Panc1 (cell line): ENCODE data around the gene CDCP1. TPM values are rescaled to one million over a fixed set of nuclear protein-coding genes. Genes with fewer than 3 reads are reported as not detected.

Experiments
- ATAC-seq: fragments of 200-7000 bp; cut with Tn5 transposase; 2 replicates; pipeline ENCODE4 v1.9.1; 2020; ENCODE audit warnings: mild to moderate bottlenecking, moderate library complexity
- BruUV-seq: library from RNA; stranded (reverse); fragments of 400-500 nt; replicated peaks from 2 replicates; lab custom pipeline; 2021; lab: Mats Ljungman, UMichigan
- CTCF ChIA-PET: fragments of 300-600 bp; sonication (Branson Sonifier 250); formaldehyde crosslinking; loops from one replicate; lab custom pipeline; 2022; ENCODE audit warnings: antibody characterized with exemption; lab: Charles Lee
- POLR2A ChIA-PET: fragments of 300-600 bp; sonication (Branson Sonifier 250); formaldehyde crosslinking; loops from one replicate; lab custom pipeline; 2022; ENCODE audit warnings: antibody characterized with exemption; lab: Charles Lee
- DNase-seq: peaks from one replicate; pipeline ENCODE4 v3.0.0-alpha.2; 2010; ENCODE audit warnings: low read depth, low spot score
- H3K27ac ChIP-seq: 2 replicates; pipeline ENCODE4 v1.5.1; 2011; ENCODE audit warnings: mild to moderate bottlenecking, low read length, inconsistent platforms
- H3K27me3 ChIP-seq: fragments of 200-500 bp; sonication (Bioruptor generic); 2 replicates; pipeline ENCODE4 v1.6.0; 2014; ENCODE audit warnings: low read length, inconsistent platforms; ENCODE audit not compliant: control insufficient read depth, insufficient read depth
- H3K36me3 ChIP-seq: fragments of 200-500 bp; sonication (Bioruptor generic); 2 replicates; pipeline ENCODE4 v1.5.1; 2014; ENCODE audit warnings: inconsistent platforms, mild to moderate bottlenecking, low read length, moderate library complexity; ENCODE audit not compliant: control insufficient read depth, insufficient read depth
- H3K4me1 ChIP-seq: 2 replicates; pipeline ENCODE4 v1.5.1; 2011; ENCODE audit warnings: inconsistent platforms, mild to moderate bottlenecking, low read length, moderate library complexity; ENCODE audit not compliant: control insufficient read depth, insufficient read depth
- H3K4me3 ChIP-seq, 2 experiments: 2 replicates each; pipeline ENCODE4 v1.5.1; 2011 to 2012; ENCODE audit warnings: low read depth in 2 of 2, low read length in 2 of 2, mild to moderate bottlenecking in 2 of 2, inconsistent platforms in 1 of 2, moderate library complexity in 1 of 2
- H3K9me3 ChIP-seq: fragments of 200-500 bp; sonication (Bioruptor generic); 2 replicates; pipeline ENCODE4 v1.5.1; 2014; ENCODE audit warnings: low read depth, mild to moderate bottlenecking, inconsistent platforms, low read length, moderate library complexity; ENCODE audit not compliant: control insufficient read depth, insufficient read depth
- POLR2AphosphoS5 ChIP-seq: IDR thresholded peaks from 2 replicates; pipeline ENCODE4 v1.6.1; 2012; ENCODE audit warnings: mild to moderate bottlenecking, low read depth, low read length, moderate library complexity
- SIN3A ChIP-seq: IDR thresholded peaks from 2 replicates; pipeline ENCODE4 v1.6.1; 2012; ENCODE audit warnings: low read depth, mild to moderate bottlenecking, low read length, moderate library complexity, borderline replicate concordance; ENCODE audit not compliant: insufficient read depth
- TCF7L2 ChIP-seq: IDR thresholded peaks from 2 replicates; pipeline ENCODE4 v1.6.1; 2011; ENCODE audit warnings: mild to moderate bottlenecking, low read depth, low read length, inconsistent platforms
- in situ Hi-C: cut with HindIII; loops from 2 replicates; pipeline ENCODE4 v1.10.0; 2016; ENCODE audit warnings: low sequenced_read_pairs, low pct_unique_long_range_greater_than_20kb
- intact Hi-C: fragments of 100-400 bp; cut with micrococcal nuclease; formaldehyde crosslinking; loops from one replicate; pipeline ENCODE4 v1.10.0; 2022; ENCODE audit not compliant: unreplicated experiment
- total RNA-seq: library from RNA; stranded (reverse); gene quantifications from one replicate; pipeline ENCODE4 v1.2.1, GENCODE V29; 2021; ENCODE audit not compliant: unreplicated experiment
- TF ChIP-seq, protein P1 (sequence below): fragments of 450-650 bp; IDR thresholded peaks from 2 replicates; pipeline ENCODE4 v1.5.1; 2017; ENCODE audit warnings: mild to moderate bottlenecking
- TF ChIP-seq, protein P2 (sequence below), 2 experiments: IDR thresholded peaks; 2 replicates each; pipeline ENCODE4 v1.6.1; 2011 to 2012; ENCODE audit warnings: low read depth in 2 of 2, control low read depth in 1 of 2, low read length in 1 of 2, mild to moderate bottlenecking in 1 of 2, moderate library complexity in 1 of 2; ENCODE audit not compliant: insufficient read depth in 1 of 2

CDCP1 gene
- total RNA-seq, 1 experiment from 2014 or later: 47.8 TPM

DNA sequence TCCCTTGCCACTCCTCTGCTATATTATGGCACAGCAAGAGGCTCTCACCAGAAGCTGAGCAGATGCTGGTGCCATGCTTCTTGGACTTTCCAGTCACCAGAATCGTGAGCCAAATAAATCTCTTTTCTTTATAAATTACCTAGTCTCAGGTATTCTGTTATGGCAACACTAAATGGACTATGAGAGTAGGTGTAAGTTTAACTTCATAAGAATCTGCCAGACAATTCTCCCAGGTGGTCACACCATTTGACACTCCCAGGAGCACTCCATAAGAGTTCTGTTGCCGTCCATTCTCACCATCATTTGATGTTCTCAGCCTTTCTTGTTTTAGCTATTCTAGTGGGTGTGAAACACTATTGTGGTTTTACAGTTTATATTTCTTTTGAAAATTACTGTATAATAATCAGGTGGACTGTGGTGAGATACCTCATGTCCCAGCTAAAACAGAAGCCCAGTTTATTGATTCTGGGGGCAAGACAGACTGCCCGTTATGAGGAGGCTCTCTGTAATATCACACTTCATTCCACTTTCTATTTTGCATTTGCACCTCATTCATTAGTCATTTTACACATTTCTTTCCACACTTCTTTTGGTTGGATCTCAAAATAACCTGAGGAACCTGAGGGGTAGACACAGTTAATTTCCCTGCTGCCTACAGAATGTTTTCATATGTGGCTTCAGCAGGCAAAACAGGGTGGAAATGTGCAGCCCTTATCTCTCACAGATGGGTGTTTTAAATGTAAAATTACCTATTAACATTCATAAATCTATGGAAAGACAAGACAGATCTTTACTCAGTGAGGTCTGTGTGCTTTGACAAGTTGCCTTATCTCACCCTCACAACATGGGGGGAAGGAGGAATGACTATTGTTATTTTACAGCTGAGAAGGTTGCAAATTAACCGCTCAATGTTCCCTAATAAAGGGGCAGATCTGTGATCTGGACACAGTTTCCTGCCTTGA lies 42.1 kb downstream of the CDCP1 start:
- in situ Hi-C loops: no loop called here
- Histone ChIP-seq H3K27me3 (no peaks in the 10 kb centered on the region), H3K4me3 (no peak overlapping the region), H3K9me3 (no peaks in the 10 kb centered on the region), H3K4me1 (peaks cover 6% of the 10 kb centered on the region), H3K36me3 (no peaks in the 10 kb centered on the region), H3K27ac (no peak overlapping the region)
- POLR2A ChIA-PET: no interaction called here
- intact Hi-C loops: no loop called here
- TF ChIP-seq POLR2AphosphoS5 (no peak), SIN3A (no peak), TCF7L2 (no peak)
- TF ChIP-seq, protein P1, sequence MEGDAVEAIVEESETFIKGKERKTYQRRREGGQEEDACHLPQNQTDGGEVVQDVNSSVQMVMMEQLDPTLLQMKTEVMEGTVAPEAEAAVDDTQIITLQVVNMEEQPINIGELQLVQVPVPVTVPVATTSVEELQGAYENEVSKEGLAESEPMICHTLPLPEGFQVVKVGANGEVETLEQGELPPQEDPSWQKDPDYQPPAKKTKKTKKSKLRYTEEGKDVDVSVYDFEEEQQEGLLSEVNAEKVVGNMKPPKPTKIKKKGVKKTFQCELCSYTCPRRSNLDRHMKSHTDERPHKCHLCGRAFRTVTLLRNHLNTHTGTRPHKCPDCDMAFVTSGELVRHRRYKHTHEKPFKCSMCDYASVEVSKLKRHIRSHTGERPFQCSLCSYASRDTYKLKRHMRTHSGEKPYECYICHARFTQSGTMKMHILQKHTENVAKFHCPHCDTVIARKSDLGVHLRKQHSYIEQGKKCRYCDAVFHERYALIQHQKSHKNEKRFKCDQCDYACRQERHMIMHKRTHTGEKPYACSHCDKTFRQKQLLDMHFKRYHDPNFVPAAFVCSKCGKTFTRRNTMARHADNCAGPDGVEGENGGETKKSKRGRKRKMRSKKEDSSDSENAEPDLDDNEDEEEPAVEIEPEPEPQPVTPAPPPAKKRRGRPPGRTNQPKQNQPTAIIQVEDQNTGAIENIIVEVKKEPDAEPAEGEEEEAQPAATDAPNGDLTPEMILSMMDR: no peak
- TF ChIP-seq, protein P2, sequence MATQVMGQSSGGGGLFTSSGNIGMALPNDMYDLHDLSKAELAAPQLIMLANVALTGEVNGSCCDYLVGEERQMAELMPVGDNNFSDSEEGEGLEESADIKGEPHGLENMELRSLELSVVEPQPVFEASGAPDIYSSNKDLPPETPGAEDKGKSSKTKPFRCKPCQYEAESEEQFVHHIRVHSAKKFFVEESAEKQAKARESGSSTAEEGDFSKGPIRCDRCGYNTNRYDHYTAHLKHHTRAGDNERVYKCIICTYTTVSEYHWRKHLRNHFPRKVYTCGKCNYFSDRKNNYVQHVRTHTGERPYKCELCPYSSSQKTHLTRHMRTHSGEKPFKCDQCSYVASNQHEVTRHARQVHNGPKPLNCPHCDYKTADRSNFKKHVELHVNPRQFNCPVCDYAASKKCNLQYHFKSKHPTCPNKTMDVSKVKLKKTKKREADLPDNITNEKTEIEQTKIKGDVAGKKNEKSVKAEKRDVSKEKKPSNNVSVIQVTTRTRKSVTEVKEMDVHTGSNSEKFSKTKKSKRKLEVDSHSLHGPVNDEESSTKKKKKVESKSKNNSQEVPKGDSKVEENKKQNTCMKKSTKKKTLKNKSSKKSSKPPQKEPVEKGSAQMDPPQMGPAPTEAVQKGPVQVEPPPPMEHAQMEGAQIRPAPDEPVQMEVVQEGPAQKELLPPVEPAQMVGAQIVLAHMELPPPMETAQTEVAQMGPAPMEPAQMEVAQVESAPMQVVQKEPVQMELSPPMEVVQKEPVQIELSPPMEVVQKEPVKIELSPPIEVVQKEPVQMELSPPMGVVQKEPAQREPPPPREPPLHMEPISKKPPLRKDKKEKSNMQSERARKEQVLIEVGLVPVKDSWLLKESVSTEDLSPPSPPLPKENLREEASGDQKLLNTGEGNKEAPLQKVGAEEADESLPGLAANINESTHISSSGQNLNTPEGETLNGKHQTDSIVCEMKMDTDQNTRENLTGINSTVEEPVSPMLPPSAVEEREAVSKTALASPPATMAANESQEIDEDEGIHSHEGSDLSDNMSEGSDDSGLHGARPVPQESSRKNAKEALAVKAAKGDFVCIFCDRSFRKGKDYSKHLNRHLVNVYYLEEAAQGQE (IDR thresholded peaks at IDR 0.05; ENCODE audit: insufficient read depth in 1 of 2, low read depth in 2 of 2, low read length in 1 of 2): no peak
- ATAC-seq: no peak
- no peak for DNase-seq
- CTCF ChIA-PET: interaction anchor here (0.6 kb wide), 1 partner anchor 30 kb away, joined by 7 read pairs; no protein-coding TSS in a partner anchor
- no TSS peak for BruUV-seq

DNA sequence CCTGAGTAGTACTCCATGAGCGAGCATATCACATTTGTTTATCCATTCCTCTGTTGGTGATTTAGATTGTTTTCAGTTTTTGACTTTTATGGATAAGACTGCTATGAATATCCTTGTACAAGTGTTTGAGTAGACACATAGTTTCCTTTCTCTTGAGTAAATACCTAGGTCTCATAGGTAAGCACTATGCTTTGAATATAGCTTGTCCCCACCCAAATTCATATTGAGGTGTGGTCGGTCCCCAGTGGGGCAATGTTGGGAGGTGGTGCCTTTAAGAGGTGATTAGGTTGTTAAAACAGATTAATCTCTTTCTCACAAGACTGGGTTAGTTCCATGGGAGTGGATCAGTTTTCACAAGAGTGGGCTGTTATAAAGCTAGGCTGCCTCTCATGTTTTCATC lies 42.8 kb downstream of the CDCP1 start:
- CTCF ChIA-PET: interaction anchor here (0.6 kb wide), 1 partner anchor 31 kb away, joined by 7 read pairs; no protein-coding TSS in a partner anchor
- Histone ChIP-seq H3K27ac (no peak overlapping the region), H3K4me3 (no peak overlapping the region), H3K27me3 (no peaks in the 10 kb centered on the region), H3K9me3 (no peaks in the 10 kb centered on the region), H3K36me3 (no peaks in the 10 kb centered on the region), H3K4me1 (peaks cover 6% of the 10 kb centered on the region)
- in situ Hi-C loops (no loop called here), intact Hi-C loops (no loop called here)
- ATAC-seq: no peak
- no peak for DNase-seq
- TF ChIP-seq, protein P2 (IDR thresholded peaks at IDR 0.05; ENCODE audit: insufficient read depth in 1 of 2, low read depth in 2 of 2, low read length in 1 of 2): no peak
- TF ChIP-seq TCF7L2 (no peak), SIN3A (no peak), POLR2AphosphoS5 (no peak)
- TF ChIP-seq, protein P1: no peak
- BruUV-seq: no TSS peak
- POLR2A ChIA-PET: no interaction called here
